HepG2 (cell line): ENCODE results near the gene MEI1. TPM values are rescaled to one million over a fixed set of nuclear protein-coding genes. Genes with fewer than 3 reads are reported as not detected.

ENCODE experiments used
- CAMTA2 ChIP-seq: sonication (generic); formaldehyde crosslinking; IDR thresholded peaks from 2 replicates; pipeline ENCODE4 v1.4.0; 2020; ENCODE audit warnings: mild to moderate bottlenecking, missing genetic modification reagents, borderline replicate concordance
- CEBPZ ChIP-seq: IDR thresholded peaks from 2 replicates; pipeline ENCODE4 v1.6.1; 2012; ENCODE audit warnings: low read length, improper control_type of control experiment
- CERS6 ChIP-seq: sonication (generic); formaldehyde crosslinking; IDR thresholded peaks from 2 replicates; pipeline ENCODE4 v1.5.0; 2020; ENCODE audit warnings: missing genetic modification reagents
- CREB3 ChIP-seq: sonication (generic); formaldehyde crosslinking; IDR thresholded peaks from 2 replicates; pipeline ENCODE4 v1.5.0; 2020; ENCODE audit warnings: missing genetic modification reagents
- FOXA1 ChIP-seq, 2 experiments: fragments of 450-650 bp in 1 of 2; sonication (generic) in 1 of 2; formaldehyde crosslinking in 1 of 2; IDR thresholded peaks; 2 replicates each; pipeline versions ENCODE4 v1.4.0 to v1.6.1; 2016 to 2020; ENCODE audit warnings: missing genetic modification reagents in 1 of 2
- GATA4 ChIP-seq: sonication (generic); IDR thresholded peaks from 2 replicates; pipeline ENCODE4 v1.6.1; 2016; ENCODE audit warnings: antibody characterized with exemption, low read depth, borderline replicate concordance
- HNF4G ChIP-seq, 2 experiments: sonication (generic) in 1 of 2; formaldehyde crosslinking in 1 of 2; IDR thresholded peaks; 2 replicates each; pipeline versions ENCODE4 v1.4.0 to v1.6.1; 2011 to 2020; ENCODE audit warnings: borderline replicate concordance in 2 of 2, low read depth in 2 of 2, mild to moderate bottlenecking in 2 of 2, low read length in 1 of 2, missing genetic modification reagents in 1 of 2, moderate library complexity in 1 of 2
- HNRNPL ChIP-seq: fragments of 200-400 bp; formaldehyde crosslinking; IDR thresholded peaks from 2 replicates; pipeline ENCODE4 v1.6.1; 2017; ENCODE audit warnings: mild to moderate bottlenecking, low read depth, low read length
- HNRNPLL ChIP-seq: fragments of 200-400 bp; formaldehyde crosslinking; IDR thresholded peaks from 2 replicates; pipeline ENCODE4 v1.6.1; 2017; ENCODE audit warnings: mild to moderate bottlenecking, low read depth, low read length; ENCODE audit not compliant: poor library complexity, severe bottlenecking
- ISL2 ChIP-seq: sonication (generic); formaldehyde crosslinking; IDR thresholded peaks from 2 replicates; pipeline ENCODE4 v1.5.0; 2020; ENCODE audit warnings: missing genetic modification reagents
- KLF13 ChIP-seq: sonication (generic); formaldehyde crosslinking; IDR thresholded peaks from 2 replicates; pipeline ENCODE4 v1.4.0; 2020; ENCODE audit warnings: mild to moderate bottlenecking, missing genetic modification reagents
- NFIC ChIP-seq: IDR thresholded peaks from 2 replicates; pipeline ENCODE4 v1.6.1; 2012; ENCODE audit warnings: mild to moderate bottlenecking, low read length, inconsistent platforms
- NR3C1 ChIP-seq: sonication (generic); formaldehyde crosslinking; IDR thresholded peaks from 2 replicates; pipeline ENCODE4 v1.4.0; 2020; ENCODE audit warnings: missing genetic modification reagents
- SOX6 ChIP-seq, 2 experiments: fragments of 450-650 bp in 1 of 2; sonication (generic) in 1 of 2; formaldehyde crosslinking in 1 of 2; IDR thresholded peaks; 2 replicates each; pipeline versions ENCODE4 v1.4.0 to v1.6.1; 2017 to 2020; ENCODE audit warnings: antibody characterized with exemption in 1 of 2, mild to moderate bottlenecking in 1 of 2, missing genetic modification reagents in 1 of 2
- SP2 ChIP-seq: sonication (generic); formaldehyde crosslinking; IDR thresholded peaks from 2 replicates; pipeline ENCODE4 v1.5.1; 2020; ENCODE audit warnings: mild to moderate bottlenecking, missing genetic modification reagents
- THAP11 ChIP-seq: IDR thresholded peaks from 2 replicates; pipeline ENCODE4 v1.6.1; 2016; ENCODE audit warnings: missing biosample characterization, missing genetic modification reagents
- ZFP1 ChIP-seq: IDR thresholded peaks from 2 replicates; pipeline ENCODE4 v1.6.1; 2016
- ZMAT3 ChIP-seq: sonication (generic); formaldehyde crosslinking; conservative IDR thresholded peaks from 2 replicates; pipeline ENCODE4 v1.7.0; 2021; ENCODE audit warnings: missing genetic modification reagents
- ZNF101 ChIP-seq: sonication (generic); formaldehyde crosslinking; IDR thresholded peaks from 2 replicates; pipeline ENCODE4 v1.4.0; 2020; ENCODE audit warnings: mild to moderate bottlenecking, low read depth, missing genetic modification reagents, borderline replicate concordance
- ZNF230 ChIP-seq: sonication (generic); formaldehyde crosslinking; IDR thresholded peaks from 2 replicates; pipeline ENCODE4 v1.4.0; 2020; ENCODE audit warnings: mild to moderate bottlenecking, missing genetic modification reagents
- ZNF7 ChIP-seq: IDR thresholded peaks from 2 replicates; pipeline ENCODE4 v1.6.1; 2016; ENCODE audit warnings: missing biosample characterization, missing genetic modification reagents
- ZNF761 ChIP-seq: sonication (generic); formaldehyde crosslinking; conservative IDR thresholded peaks from 2 replicates; pipeline ENCODE4 v1.4.0; 2020; ENCODE audit warnings: mild to moderate bottlenecking, missing genetic modification reagents
- ZNF883 ChIP-seq: sonication (generic); formaldehyde crosslinking; IDR thresholded peaks from 2 replicates; pipeline ENCODE4 v1.5.1; 2020; ENCODE audit warnings: mild to moderate bottlenecking, missing genetic modification reagents; ENCODE audit errors: not compliant biosample characterization
- ZSCAN22 ChIP-seq: sonication (generic); formaldehyde crosslinking; IDR thresholded peaks from 2 replicates; pipeline ENCODE4 v1.4.0; 2020; ENCODE audit warnings: mild to moderate bottlenecking, missing genetic modification reagents
- polyA plus RNA-seq, 8 experiments: library from polyadenylated mRNA; depleted of rRNA in 3 of 8; stranded (reverse) in 7 of 8; unstranded in 1 of 8; fragments of >200 nt; fragmentation: Illumina TruSeq in 4 of 8; extraction: Trizol in 4 of 8; gene quantifications; 2 replicates each; pipeline versions ENCODE4 v1.2.1 to v1.2.3, GENCODE V29; 2011 to 2016; ENCODE audit warnings: low read depth in 4 of 8, missing spikeins in 1 of 8, mixed read lengths in 1 of 8; ENCODE audit not compliant: insufficient read depth in 1 of 8
- total RNA-seq, 5 experiments: library from RNA; depleted of rRNA; stranded (reverse); fragments of >200 nt; fragmentation: Illumina TruSeq; extraction: Trizol; gene quantifications; 2 replicates each; pipeline ENCODE4 v1.2.3, GENCODE V29; 2016; ENCODE audit warnings: low read depth in 1 of 5
- TF ChIP-seq, protein P1 (sequence below): IDR thresholded peaks from 2 replicates; pipeline ENCODE4 v1.6.1; 2016; ENCODE audit warnings: missing genetic modification reagents, missing compliant biosample characterization

The MEI1 gene
- total and polyA plus RNA-seq, 2 of the 13 experiments (the other 11 are each of a cell fraction or from before 2014, with no cell fraction given): 0.75 to 1.9 TPM

- TF ChIP-seq GATA4 (no peak), HNRNPL (no peak), ZNF101 (CRISPR knock-in tag) (no peak), ISL2 (CRISPR knock-in tag) (peak; percentile 29; the same call in 1 of the 2 replicates), ZNF7 (CRISPR knock-in tag) (no peak), SOX6 (IDR thresholded peaks at IDR 0.05) (no peak), SOX6 (CRISPR knock-in tag; IDR thresholded peaks at IDR 0.05) (peak; percentile 79), THAP11 (CRISPR knock-in tag) (peak; percentile 74), SP2 (CRISPR knock-in tag) (peak; percentile 81), ZNF883 (CRISPR knock-in tag) (no peak), CERS6 (CRISPR knock-in tag) (no peak), FOXA1 (IDR thresholded peaks at IDR 0.05) (no peak), FOXA1 (CRISPR knock-in tag; IDR thresholded peaks at IDR 0.05) (no peak), NFIC (no peak), ZMAT3 (CRISPR knock-in tag) (peak; percentile 97), ZSCAN22 (CRISPR knock-in tag) (no peak), HNRNPLL (peak; percentile 91), CAMTA2 (CRISPR knock-in tag) (no peak; the same call in 1 of the 2 replicates), CEBPZ (no peak), CREB3 (CRISPR knock-in tag) (no peak), HNF4G (IDR thresholded peaks at IDR 0.05; ENCODE audit: borderline replicate concordance, low read depth, low read length) (peak; percentile 32; the same call in 1 of the 2 replicates), HNF4G (CRISPR knock-in tag; IDR thresholded peaks at IDR 0.05; ENCODE audit: borderline replicate concordance, low read depth) (no peak; the same call in 1 of the 2 replicates), ZNF230 (CRISPR knock-in tag) (no peak), NR3C1 (CRISPR knock-in tag) (no peak), KLF13 (no peak), ZFP1 (CRISPR knock-in tag) (no peak), ZNF761 (CRISPR knock-in tag) (no peak; the same call in 1 of the 2 replicates)
- TF ChIP-seq, protein P1, sequence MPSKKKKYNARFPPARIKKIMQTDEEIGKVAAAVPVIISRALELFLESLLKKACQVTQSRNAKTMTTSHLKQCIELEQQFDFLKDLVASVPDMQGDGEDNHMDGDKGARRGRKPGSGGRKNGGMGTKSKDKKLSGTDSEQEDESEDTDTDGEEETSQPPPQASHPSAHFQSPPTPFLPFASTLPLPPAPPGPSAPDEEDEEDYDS (CRISPR knock-in tag): peak; percentile 81
Observed at GRCh38 chr22:41832553-41833368, 133.5 kb downstream of the MEI1 start, which contains the start of gene SREBF2 (continued).
